ENCODE measurements around the gene MORN1.

Gene MORN1

DNA sequence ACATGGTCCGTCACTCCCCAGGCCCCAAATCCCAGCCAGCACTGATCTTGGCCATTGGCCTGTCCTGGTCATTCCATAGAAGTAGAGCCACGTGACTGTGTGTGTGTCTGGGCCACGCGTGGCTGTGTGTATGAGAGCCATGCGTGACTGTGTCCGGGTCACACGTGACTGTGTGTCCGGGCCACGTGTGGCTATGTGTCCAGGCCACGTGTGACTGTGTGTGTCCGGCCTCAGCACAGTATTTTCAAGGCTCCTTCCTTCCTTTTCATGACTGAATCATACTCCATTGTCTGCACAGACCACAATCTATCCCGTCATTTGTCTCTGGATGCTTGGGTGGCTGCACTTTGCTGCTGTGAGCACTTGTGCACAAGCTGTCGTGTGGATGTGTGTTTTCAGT, 95.8 kb downstream of the MORN1 start:
- Histone ChIP-seq H3K4me1 (ENCODE audit: control insufficient read depth in 1 of 2, insufficient read depth in 1 of 2, low read depth in 1 of 2, low read length in 1 of 2) (peaks cover 14 to 27% of the 10 kb centered on the region in 2 experiments), H3K36me3 (no peaks in the 10 kb centered on the region)
- TF ChIP-seq, protein P1, sequence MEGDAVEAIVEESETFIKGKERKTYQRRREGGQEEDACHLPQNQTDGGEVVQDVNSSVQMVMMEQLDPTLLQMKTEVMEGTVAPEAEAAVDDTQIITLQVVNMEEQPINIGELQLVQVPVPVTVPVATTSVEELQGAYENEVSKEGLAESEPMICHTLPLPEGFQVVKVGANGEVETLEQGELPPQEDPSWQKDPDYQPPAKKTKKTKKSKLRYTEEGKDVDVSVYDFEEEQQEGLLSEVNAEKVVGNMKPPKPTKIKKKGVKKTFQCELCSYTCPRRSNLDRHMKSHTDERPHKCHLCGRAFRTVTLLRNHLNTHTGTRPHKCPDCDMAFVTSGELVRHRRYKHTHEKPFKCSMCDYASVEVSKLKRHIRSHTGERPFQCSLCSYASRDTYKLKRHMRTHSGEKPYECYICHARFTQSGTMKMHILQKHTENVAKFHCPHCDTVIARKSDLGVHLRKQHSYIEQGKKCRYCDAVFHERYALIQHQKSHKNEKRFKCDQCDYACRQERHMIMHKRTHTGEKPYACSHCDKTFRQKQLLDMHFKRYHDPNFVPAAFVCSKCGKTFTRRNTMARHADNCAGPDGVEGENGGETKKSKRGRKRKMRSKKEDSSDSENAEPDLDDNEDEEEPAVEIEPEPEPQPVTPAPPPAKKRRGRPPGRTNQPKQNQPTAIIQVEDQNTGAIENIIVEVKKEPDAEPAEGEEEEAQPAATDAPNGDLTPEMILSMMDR (IDR thresholded peaks at IDR 0.05): no peak

DNA sequence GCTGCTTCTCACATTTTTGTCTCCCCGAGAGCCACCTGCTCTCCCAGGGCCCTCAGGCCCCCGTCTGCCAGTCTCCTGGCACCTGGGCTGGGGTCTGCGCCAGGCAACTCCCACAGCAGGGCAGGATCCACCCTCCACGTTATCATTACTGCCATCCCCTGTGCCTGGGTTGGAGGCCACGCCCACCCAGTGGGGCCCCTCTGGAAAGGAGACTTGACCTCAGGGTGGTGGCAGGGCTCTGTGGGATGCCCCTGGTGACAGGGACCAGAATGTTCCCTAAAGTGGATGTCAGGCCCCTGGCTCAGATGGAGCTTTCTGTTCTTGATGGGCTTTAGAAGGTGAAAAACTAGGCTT, 96.7 kb downstream of the MORN1 start:
- peaks cover 21 to 27% of the 10 kb centered on the region in 2 experiments for H3K4me1 ChIP-seq (ENCODE audit: control insufficient read depth in 1 of 2, insufficient read depth in 1 of 2, low read depth in 1 of 2, low read length in 1 of 2)
- H3K27me3 ChIP-seq: peaks cover 83% of the 10 kb centered on the region
- no peak overlapping the region for H3K4me3 ChIP-seq (ENCODE audit: low read depth in 1 of 2, low read length in 1 of 2)
- no peaks in the 10 kb centered on the region for H3K36me3 ChIP-seq
- H3K9me3 ChIP-seq: no peaks in the 10 kb centered on the region
- TF ChIP-seq, protein P1 (IDR thresholded peaks at IDR 0.05): no peak
- no peak overlapping the region for H3K27ac ChIP-seq

More for the DNA sequence above, 95.8 kb downstream of the MORN1 start:
- Histone ChIP-seq H3K27me3 (peaks cover 86% of the 10 kb centered on the region), H3K9me3 (no peaks in the 10 kb centered on the region), H3K27ac (no peak overlapping the region), H3K4me3 (ENCODE audit: low read depth in 1 of 2, low read length in 1 of 2) (no peak overlapping the region)

DNA sequence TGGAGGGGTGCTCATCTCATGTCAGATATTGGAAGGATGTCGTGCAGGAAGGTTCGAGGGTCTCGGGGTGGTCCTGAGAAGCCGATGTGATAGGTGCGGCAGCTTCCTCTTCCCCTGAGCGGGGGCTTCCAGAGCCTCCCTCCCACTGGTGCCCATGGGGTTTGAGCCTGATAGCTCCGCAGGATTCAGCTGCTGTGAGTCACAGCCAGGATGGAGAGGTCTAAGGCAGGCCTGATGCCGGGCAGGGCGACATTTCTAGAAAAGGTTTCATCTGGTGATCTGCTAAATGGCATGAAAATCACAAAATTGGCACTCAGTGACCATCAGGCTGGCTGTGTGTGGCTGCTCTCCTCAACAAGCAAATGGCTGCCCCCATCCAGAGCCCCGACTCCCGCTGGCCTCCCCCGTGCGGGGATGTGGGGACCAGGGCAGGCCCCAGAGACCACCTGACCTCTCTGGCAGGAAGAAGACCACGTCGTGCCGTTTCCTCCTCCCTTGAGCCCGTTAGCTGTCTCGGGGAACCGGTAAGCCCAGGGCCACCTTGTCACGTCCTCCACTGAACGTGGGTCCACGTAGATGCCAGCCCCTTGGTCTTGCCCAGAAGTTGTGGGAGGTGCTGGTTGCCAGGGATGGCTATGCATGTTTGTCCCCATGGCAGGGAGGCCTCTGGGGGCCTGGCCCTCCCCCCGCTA, 97.2 kb downstream of the MORN1 start:
- Histone ChIP-seq H3K36me3 (no peaks in the 10 kb centered on the region), H3K27me3 (peaks cover 83% of the 10 kb centered on the region), H3K27ac (no peak overlapping the region), H3K4me1 (ENCODE audit: control insufficient read depth in 1 of 2, insufficient read depth in 1 of 2, low read depth in 1 of 2, low read length in 1 of 2) (peaks cover 23 to 30% of the 10 kb centered on the region in 2 experiments), H3K4me3 (ENCODE audit: low read depth in 1 of 2, low read length in 1 of 2) (no peak overlapping the region), H3K9me3 (no peaks in the 10 kb centered on the region)
- TF ChIP-seq, protein P1 (IDR thresholded peaks at IDR 0.05): no peak

DNA sequence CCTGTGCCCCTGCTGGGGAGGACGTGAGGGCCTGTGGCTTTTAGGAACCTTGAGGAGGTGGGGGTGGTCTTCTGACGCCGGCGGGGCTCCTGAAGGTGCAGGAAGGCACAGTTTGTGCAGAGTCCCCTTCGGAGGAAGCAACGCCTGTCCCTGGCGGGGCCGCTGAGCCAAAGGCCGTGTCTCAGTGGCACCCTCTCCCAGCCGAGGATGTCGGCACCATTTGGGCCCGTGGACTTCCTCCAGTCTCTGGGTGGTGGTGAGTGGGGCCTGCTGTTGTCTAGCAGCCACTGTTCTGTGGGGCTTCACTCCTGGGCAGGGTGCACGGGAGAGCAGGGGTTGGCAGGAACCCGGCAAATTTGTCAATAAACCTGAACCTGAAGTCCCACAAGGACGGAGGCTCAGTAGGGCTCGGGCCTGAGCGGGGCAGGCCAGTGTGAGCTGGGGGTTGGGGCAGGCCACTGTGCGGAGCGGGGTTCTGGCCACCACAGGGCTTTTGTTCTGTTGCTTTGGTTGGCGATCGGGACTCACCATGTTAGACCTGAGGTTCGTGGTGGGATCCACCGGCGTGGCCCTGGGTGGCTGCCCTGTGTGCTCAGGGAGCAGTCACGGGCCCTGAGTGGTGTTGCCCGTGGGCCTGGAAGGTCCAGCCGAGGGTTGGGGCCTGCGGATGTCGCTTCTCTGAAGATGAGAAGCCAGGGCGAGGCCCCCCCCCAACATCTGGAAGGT, 98.5 kb downstream of the MORN1 start:
- no peaks in the 10 kb centered on the region for H3K9me3 ChIP-seq
- peaks cover 23 to 30% of the 10 kb centered on the region in 2 experiments for H3K4me1 ChIP-seq (ENCODE audit: control insufficient read depth in 1 of 2, insufficient read depth in 1 of 2, low read depth in 1 of 2, low read length in 1 of 2)
- TF ChIP-seq, protein P1 (IDR thresholded peaks at IDR 0.05): no peak
- no peak overlapping the region for H3K27ac ChIP-seq
- peaks cover 83% of the 10 kb centered on the region for H3K27me3 ChIP-seq
- H3K36me3 ChIP-seq: no peaks in the 10 kb centered on the region
- H3K4me3 ChIP-seq (ENCODE audit: low read depth in 1 of 2, low read length in 1 of 2): no peak overlapping the region

DNA sequence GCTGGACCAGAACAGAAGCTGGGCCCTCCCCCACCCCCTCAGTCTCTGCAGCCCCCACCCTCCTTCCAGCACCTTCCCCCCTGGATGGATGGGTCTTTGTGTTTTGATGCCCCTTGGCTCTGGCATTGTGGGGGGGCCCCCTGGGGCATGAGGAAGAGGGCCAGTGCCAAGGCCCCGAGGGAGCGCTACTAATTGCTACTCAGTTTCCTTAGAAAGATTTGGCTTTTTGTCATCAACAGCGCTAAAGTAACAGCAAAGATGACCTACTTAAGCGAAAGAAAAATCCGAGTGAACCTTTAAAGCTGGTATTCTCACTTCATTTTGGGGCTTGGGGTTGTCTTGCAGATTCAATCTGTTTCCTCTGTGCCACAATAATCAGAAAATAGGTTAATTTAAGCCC, 99.8 kb downstream of the MORN1 start:
- Histone ChIP-seq H3K4me1 (ENCODE audit: control insufficient read depth in 1 of 2, insufficient read depth in 1 of 2, low read depth in 1 of 2, low read length in 1 of 2) (peaks cover 23 to 30% of the 10 kb centered on the region in 2 experiments), H3K27ac (no peak overlapping the region), H3K27me3 (peaks cover 82% of the 10 kb centered on the region), H3K36me3 (no peaks in the 10 kb centered on the region), H3K9me3 (no peaks in the 10 kb centered on the region), H3K4me3 (ENCODE audit: low read depth in 1 of 2, low read length in 1 of 2) (peak overlapping the region; percentile 54 to 56)
- TF ChIP-seq, protein P1 (IDR thresholded peaks at IDR 0.05): no peak
